ENCODE results near the gene CSMD2.

CSMD2 gene

DNA sequence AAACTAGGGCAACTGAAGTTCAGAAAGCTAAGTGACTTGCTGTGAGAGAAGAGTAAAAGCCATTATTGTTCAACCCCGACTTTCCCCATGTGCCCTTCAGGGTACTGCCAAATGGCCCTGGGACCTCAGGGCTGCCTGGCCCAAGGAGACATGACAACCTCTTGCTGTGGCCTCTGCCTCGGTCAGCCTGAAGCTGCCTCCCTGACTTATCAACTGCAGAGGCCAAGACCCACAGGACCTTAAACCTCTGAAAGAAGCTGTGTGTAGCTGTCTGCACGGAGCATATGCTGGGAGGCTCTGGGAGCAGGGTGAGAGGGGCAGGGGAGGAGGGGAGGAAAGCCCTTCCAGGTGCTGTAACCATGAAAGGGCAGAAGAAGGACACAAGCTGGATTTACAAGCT is 265.3 kb downstream of the CSMD2 start:
- Histone ChIP-seq H3K4me3 (ENCODE audit: low read depth in 1 of 2, low read length in 1 of 2) (no peak overlapping the region), H3K27ac (no peak overlapping the region), H3K27me3 (no peaks in the 10 kb centered on the region), H3K9me3 (no peaks in the 10 kb centered on the region), H3K4me1 (ENCODE audit: control insufficient read depth in 1 of 2, insufficient read depth in 1 of 2, low read depth in 1 of 2, low read length in 1 of 2) (no peaks in the 10 kb centered on the region), H3K36me3 (no peaks in the 10 kb centered on the region)
- TF ChIP-seq, protein P1, sequence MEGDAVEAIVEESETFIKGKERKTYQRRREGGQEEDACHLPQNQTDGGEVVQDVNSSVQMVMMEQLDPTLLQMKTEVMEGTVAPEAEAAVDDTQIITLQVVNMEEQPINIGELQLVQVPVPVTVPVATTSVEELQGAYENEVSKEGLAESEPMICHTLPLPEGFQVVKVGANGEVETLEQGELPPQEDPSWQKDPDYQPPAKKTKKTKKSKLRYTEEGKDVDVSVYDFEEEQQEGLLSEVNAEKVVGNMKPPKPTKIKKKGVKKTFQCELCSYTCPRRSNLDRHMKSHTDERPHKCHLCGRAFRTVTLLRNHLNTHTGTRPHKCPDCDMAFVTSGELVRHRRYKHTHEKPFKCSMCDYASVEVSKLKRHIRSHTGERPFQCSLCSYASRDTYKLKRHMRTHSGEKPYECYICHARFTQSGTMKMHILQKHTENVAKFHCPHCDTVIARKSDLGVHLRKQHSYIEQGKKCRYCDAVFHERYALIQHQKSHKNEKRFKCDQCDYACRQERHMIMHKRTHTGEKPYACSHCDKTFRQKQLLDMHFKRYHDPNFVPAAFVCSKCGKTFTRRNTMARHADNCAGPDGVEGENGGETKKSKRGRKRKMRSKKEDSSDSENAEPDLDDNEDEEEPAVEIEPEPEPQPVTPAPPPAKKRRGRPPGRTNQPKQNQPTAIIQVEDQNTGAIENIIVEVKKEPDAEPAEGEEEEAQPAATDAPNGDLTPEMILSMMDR (IDR thresholded peaks at IDR 0.05) = no peak

DNA sequence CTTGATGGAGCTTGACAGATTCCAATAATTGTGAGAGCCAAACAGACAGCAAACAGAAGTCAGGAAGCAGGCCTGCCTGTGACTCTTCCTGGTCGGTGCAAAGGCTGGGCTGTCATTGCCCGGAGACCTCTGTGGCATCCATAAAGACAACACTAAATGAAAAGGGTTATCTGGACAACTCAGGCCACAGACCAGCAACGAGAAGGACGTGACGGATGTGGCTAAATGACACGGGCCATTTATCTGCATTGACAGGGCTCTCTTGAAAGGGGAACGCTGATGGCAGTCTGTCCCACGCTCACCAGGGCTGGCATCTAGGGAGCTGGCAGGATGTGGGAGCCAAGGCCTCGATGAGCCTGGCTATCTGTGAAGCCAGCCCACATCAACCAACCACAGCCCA is 266.1 kb downstream of the CSMD2 start:
- Histone ChIP-seq H3K9me3 (no peaks in the 10 kb centered on the region), H3K27ac (no peak overlapping the region), H3K4me3 (ENCODE audit: low read depth in 1 of 2, low read length in 1 of 2) (no peak overlapping the region), H3K36me3 (no peaks in the 10 kb centered on the region), H3K4me1 (ENCODE audit: control insufficient read depth in 1 of 2, insufficient read depth in 1 of 2, low read depth in 1 of 2, low read length in 1 of 2) (no peaks in the 10 kb centered on the region), H3K27me3 (no peaks in the 10 kb centered on the region)
- TF ChIP-seq, protein P1 (IDR thresholded peaks at IDR 0.05) = no peak

DNA sequence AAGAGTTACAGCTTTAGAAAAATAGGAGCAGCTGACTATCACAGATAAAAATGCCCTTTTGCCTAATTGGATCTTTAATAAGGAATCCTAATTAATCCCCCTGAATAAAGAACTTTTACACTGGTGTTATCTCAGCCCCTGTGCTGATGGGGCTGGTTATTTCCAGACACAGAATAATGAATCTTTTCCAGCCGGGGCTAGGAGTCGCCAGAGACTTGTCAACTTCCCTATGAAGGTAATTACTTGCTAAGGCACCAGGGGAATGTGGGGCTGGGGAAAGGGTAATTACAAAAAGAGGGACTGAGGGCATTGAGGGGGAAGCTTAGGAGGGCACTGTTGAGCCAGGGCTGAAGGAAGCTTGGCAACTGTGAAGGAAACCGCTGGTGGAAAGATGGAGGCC is 266.6 kb downstream of the CSMD2 start:
- Histone ChIP-seq H3K27ac (no peak overlapping the region), H3K27me3 (no peaks in the 10 kb centered on the region), H3K36me3 (no peaks in the 10 kb centered on the region), H3K4me3 (ENCODE audit: low read depth in 1 of 2, low read length in 1 of 2) (no peak overlapping the region), H3K4me1 (ENCODE audit: control insufficient read depth in 1 of 2, insufficient read depth in 1 of 2, low read depth in 1 of 2, low read length in 1 of 2) (no peaks in the 10 kb centered on the region), H3K9me3 (no peaks in the 10 kb centered on the region)
- TF ChIP-seq, protein P1 (IDR thresholded peaks at IDR 0.05) = no peak

DNA sequence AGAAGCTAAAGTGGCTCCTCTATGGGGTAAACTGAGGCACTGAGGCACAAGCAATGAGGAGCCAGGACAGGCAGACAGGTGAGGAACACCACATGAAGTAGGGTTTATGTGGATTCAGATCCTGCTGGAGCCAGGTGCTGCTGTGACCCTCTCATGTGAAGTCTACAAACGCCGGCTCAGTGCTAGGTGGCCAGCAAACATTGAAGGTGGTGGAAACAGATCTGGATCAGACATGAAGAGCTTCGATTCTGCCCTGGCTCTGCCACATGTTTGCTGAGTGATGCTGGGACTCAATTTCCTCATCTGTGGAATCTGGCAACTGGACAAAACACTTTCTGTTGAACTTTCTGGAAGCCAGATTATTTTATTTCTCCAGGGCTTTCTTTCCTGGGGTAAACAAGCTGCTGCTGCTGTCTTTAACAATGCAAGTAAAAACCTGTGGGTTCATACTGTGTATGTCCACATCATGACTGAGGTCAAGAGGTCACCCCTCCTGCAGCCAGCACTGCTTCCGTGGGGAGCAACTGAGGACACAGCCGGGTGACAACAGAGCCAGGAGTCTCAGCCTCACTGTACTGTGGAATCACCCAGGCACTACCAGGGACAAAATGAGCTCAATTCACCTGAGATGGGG is 267.8 kb downstream of the CSMD2 start:
- Histone ChIP-seq H3K36me3 (no peaks in the 10 kb centered on the region), H3K27ac (no peak overlapping the region), H3K4me1 (ENCODE audit: control insufficient read depth in 1 of 2, insufficient read depth in 1 of 2, low read depth in 1 of 2, low read length in 1 of 2) (no peaks in the 10 kb centered on the region), H3K9me3 (no peaks in the 10 kb centered on the region), H3K27me3 (no peaks in the 10 kb centered on the region), H3K4me3 (ENCODE audit: low read depth in 1 of 2, low read length in 1 of 2) (no peak overlapping the region)
- TF ChIP-seq, protein P1 (IDR thresholded peaks at IDR 0.05) = no peak

DNA sequence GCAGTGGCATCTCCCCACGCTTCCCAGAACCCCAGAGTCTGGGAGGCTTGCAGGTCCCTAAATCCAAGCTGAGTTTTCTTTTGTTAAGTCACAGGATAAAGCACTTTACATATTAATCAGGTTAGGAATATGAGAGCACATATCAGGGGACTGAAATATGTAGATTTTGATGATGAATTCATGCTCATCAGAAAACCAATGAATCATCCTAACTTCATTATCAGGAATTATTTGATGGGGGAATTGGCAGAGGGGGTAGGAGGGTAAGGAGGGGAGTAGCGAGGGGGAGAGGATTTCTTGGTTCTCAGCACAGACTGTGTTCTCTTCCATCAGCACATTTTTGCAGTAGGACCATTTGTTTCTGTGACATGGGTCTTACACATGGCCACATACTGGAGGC is 269.1 kb downstream of the CSMD2 start:
- Histone ChIP-seq H3K36me3 (no peaks in the 10 kb centered on the region), H3K9me3 (no peaks in the 10 kb centered on the region), H3K27me3 (no peaks in the 10 kb centered on the region), H3K4me3 (ENCODE audit: low read depth in 1 of 2, low read length in 1 of 2) (no peak overlapping the region), H3K4me1 (ENCODE audit: control insufficient read depth in 1 of 2, insufficient read depth in 1 of 2, low read depth in 1 of 2, low read length in 1 of 2) (no peaks in the 10 kb centered on the region), H3K27ac (no peak overlapping the region)
- TF ChIP-seq, protein P1 (IDR thresholded peaks at IDR 0.05) = no peak

DNA sequence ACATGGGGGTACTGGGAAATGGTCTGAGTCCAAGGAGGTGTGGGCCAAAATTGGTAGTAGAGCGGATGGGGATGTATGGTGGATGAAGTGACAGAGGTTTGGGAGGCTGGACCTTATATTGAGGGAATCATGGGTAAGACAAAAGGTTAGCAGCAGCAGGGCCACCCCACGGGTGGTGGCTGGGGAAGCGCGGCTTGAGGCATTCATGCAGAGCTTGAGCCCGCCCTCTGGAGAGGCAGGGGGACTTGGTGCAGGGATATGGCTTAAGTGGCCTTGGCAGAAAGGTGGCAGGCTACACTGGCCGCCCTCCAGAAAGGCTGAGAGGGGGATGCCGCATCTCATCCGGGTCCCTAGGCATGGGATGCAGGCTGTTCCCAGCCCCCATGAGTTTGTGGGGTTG is 269.6 kb downstream of the CSMD2 start:
- Histone ChIP-seq H3K27ac (no peak overlapping the region), H3K4me1 (ENCODE audit: control insufficient read depth in 1 of 2, insufficient read depth in 1 of 2, low read depth in 1 of 2, low read length in 1 of 2) (no peaks in the 10 kb centered on the region), H3K4me3 (ENCODE audit: low read depth in 1 of 2, low read length in 1 of 2) (no peak overlapping the region), H3K36me3 (no peaks in the 10 kb centered on the region), H3K9me3 (no peaks in the 10 kb centered on the region), H3K27me3 (no peaks in the 10 kb centered on the region)
- TF ChIP-seq, protein P1 (IDR thresholded peaks at IDR 0.05) = no peak

Data from neutrophil (primary cell).